Thyroid gland (tissue), 4 donors: ENCODE measurements around the gene FLCN.
"Not testable (repeated sequence)": the region's sequence is repeated elsewhere in the genome, so short reads cannot be mapped to it uniquely, and the experiment has no call there.

Source experiments
- CTCF ChIP-seq, 6 experiments: fragments of 200-600 bp in 3 of 6; fragments of 450-650 bp in 3 of 6; sonication (generic) in 3 of 6; IDR thresholded peaks; one replicate each; pipeline ENCODE4 v1.5.1; 2016 to 2019; ENCODE audit warnings: antibody characterized with exemption in 6 of 6, mild to moderate bottlenecking in 2 of 6, inconsistent platforms in 1 of 6, moderate library complexity in 1 of 6
- POLR2A ChIP-seq, 2 donors: fragments of 450-650 bp; IDR thresholded peaks; one replicate each; pipeline ENCODE4 v1.6.1; 2017; ENCODE audit warnings: antibody characterized with exemption in 2 of 2, mild to moderate bottlenecking in 2 of 2, moderate library complexity in 1 of 2

DNA sequence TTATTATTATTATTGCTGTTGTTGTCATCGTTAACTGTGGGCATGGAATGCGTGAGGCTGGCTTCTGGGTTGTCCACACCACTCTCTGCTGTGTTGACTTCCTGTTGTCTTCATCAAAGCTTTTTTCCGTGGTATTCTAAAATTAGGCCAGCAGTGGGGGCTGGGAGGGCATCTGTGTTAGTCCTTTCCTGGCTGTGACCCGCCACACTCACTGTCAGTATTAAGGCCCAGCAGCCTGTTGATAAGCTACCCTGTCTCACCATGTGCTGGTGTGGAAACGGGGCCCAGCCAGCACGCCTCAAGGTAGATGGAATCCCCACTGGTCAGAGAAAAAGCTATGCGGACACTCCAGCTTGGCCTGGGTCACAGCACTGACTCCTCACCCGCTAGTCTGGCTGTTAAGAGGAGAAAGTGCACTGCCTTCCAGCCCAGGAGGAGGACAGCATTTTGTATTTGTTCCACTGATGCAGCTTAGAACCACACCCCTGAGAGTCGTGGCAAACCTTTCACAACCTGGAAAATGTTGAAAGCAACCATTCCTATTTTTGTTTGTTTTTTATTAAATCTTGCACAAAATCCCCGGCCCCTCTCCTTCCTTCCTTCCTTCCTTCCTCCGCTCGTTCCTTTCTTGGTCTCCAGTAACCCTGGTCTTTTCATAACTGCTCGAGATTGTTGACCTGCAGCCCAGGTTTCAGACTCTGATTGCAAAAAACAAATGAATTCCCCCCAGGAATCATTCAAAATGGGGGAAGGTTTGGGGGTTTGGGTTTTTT is 51.8 kb downstream of the FLCN start:
- TF ChIP-seq CTCF, POLR2A (IDR thresholded peaks at IDR 0.05): not testable (repeated sequence)
